MV-4-11 (cell line): Measurements from ENCODE around the gene TKTL2.
"Not testable (repeated sequence)": the region's sequence is repeated elsewhere in the genome, so short reads cannot be mapped to it uniquely, and the experiment has no call there.

Experiments used
- DNase-seq: peaks from one replicate; lab custom pipeline; 2025; lab: John Stamatoyannopoulos, UW

The TKTL2 gene

GRCh38 chr4:163447023-163447422 is 26.5 kb downstream of the TKTL2 start:
- not testable (repeated sequence) for DNase-seq

DNA sequence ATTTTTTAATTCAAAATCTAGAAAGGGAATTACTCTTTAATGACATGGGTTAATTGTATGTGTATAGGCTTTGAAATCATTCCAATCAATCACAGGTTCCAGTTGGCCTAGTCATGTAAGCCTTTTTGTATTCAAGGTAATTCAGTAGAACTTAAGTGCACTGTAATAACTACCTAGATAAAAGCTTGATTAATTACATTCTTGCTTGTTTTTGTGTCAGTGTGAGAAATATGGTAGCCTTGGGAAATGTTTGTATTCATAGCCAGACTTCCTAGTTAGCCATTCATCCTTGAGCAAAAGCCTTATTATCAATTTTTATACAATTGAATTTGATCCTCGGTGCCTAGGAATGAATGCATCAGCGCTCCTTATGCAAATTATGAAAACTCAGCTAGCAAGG is 33.5 kb downstream of the TKTL2 start:
- no peak for DNase-seq
